ENCODE data around the gene KIAA1328. TPM values are rescaled to one million over a fixed set of nuclear protein-coding genes. Genes with fewer than 3 reads are reported as not detected.

The KIAA1328 gene
- total and polyA plus RNA-seq, 11 donors, result 1.4 to 6.4 (median 4.0) TPM

DNA sequence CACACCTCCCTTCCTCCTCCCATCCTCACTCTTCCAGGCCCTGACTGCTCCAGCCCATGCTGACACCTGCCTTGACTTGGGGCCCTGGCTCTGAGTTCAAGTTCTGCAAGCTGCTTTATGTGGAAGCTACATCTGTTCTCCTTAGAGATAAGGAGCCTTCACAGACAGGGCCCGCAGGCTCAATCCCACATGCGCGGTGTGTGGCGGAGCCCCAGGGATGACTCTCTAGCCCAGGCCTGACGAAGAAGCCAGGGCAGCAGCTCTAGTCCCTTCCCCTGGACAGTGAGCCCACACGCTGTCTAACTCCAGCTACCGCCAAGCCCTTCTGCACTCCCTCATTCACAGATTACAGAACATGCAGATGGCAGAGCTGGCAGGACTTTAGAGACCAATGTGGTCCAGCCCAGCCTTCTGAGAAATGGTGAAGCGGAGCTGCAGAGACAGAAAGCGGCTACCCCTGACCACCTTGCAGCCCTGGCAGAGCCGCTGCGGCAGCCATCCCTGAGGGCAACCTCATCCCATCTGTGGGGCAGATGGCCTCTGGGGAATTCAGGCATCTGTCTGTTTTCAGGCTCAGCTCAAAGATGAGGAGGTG is 432.4 kb downstream of the KIAA1328 start:
- intact Hi-C loops (cut with DNase I), result no loop called here
- no peaks in the 10 kb centered on the region for H3K36me3 ChIP-seq
- 82 to 87% (median 85%) methylated on average over 9 to 11 of the region's 11 CpGs for WGBS, 4 donors

GRCh38 chr18:37261988-37262387 is 433.1 kb downstream of the KIAA1328 start:
- TF ChIP-seq CTCF (IDR thresholded peaks at IDR 0.05) (no peak), POLR2A (IDR thresholded peaks at IDR 0.05) (no peak)
- peaks cover 0 to 48% (median 0%) of the 10 kb centered on the region in 9 donors for H3K27me3 ChIP-seq
- WGBS, 4 donors, result 84 to 94% (median 88%) methylated on average over 8 of the region's 8 CpGs

More for the DNA sequence above, 432.4 kb downstream of the KIAA1328 start:
- Histone ChIP-seq H3K4me3 (no peak overlapping the region), H3K9me3 (no peaks in the 10 kb centered on the region), H3K27me3 (peaks cover 0 to 50% (median under 1%) of the 10 kb centered on the region in 9 donors), H3K4me1 (no peaks in the 10 kb centered on the region), H3K27ac (no peak overlapping the region)
- DNase-seq (peak in 1 of 5 donors; percentile 49), ATAC-seq (no peak)
- TF ChIP-seq CTCF (IDR thresholded peaks at IDR 0.05), result no peak
- TF ChIP-seq POLR2A (IDR thresholded peaks at IDR 0.05), result no peak

DNA sequence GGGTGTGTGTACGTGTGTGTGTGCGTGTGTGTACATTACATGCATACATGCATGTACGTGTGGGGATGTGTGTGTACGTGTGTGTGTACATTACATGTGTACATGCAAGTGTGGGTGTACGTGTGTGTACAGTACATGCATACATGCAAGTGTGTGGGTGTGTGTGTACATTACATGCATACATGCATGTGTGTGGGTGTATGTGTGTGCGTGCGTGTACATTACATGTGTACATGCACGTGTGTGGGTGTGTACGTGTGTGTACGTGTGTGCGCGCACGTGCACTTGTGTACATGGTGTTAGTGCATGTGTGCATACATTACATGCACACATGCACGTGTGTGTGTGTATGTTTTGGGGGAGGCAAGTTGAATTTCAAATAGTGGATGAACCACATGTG is 436.0 kb downstream of the KIAA1328 start:
- peaks cover 0 to 41% (median 0%) of the 10 kb centered on the region in 9 donors for H3K27me3 ChIP-seq
- H3K9me3 ChIP-seq, result no peaks in the 10 kb centered on the region
- no peak overlapping the region for H3K27ac ChIP-seq
- no peak for ATAC-seq
- 77 to 93% (median 90%) methylated on average over 14 of the region's 14 CpGs for WGBS, 4 donors
- no peak overlapping the region for H3K4me3 ChIP-seq
- no peaks in the 10 kb centered on the region for H3K4me1 ChIP-seq
- H3K36me3 ChIP-seq, result no peaks in the 10 kb centered on the region
- intact Hi-C loops (cut with DNase I), result no loop called here
- no peak for TF ChIP-seq POLR2A (IDR thresholded peaks at IDR 0.05)
- TF ChIP-seq CTCF (IDR thresholded peaks at IDR 0.05), result no peak
- DNase-seq, result peak in 1 of 5 donors; percentile 18

More at GRCh38 chr18:37261988-37262387, 433.1 kb downstream of the KIAA1328 start:
- Histone ChIP-seq H3K4me1 (no peaks in the 10 kb centered on the region), H3K4me3 (no peak overlapping the region), H3K27ac (no peak overlapping the region), H3K9me3 (no peaks in the 10 kb centered on the region), H3K36me3 (no peaks in the 10 kb centered on the region)
- ATAC-seq, result no peak
- DNase-seq, result peak in 1 of 5 donors; percentile 20
- intact Hi-C loops (cut with DNase I), result no loop called here

DNA sequence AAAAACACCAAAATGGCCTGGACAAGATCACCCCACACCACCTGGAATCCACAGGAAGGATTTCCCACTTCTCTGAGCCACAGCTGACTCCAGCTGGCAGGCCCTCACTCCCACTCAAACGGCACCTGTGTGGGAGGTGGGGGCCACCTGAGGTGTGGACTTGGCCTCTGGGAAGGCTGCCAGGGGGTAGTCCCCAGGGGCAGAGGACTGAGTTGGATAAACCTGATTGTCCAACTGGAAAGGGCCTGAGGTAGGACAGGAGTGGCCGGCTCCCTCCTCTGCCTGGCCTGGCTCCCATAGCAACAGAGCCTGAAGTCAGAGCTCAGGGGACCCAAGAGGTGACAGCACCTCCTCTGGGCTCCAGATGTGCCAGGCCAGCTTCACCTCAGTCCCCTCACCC is 436.5 kb downstream of the KIAA1328 start:
- peaks cover 0 to 38% (median 0%) of the 10 kb centered on the region in 9 donors for H3K27me3 ChIP-seq
- ATAC-seq, result no peak
- WGBS, 4 donors, result 17 to 63% (median 52%) methylated on average over 1 to 2 of the region's 2 CpGs

More for the DNA sequence above, 436.5 kb downstream of the KIAA1328 start:
- peak in 2 of 5 donors; percentile 4 to 14 for DNase-seq
- H3K27ac ChIP-seq, result no peak overlapping the region
- no peak overlapping the region for H3K4me3 ChIP-seq
- no peaks in the 10 kb centered on the region for H3K4me1 ChIP-seq
- H3K36me3 ChIP-seq, result no peaks in the 10 kb centered on the region
- intact Hi-C loops (cut with DNase I), result no loop called here
- TF ChIP-seq CTCF (IDR thresholded peaks at IDR 0.05) (no peak), POLR2A (IDR thresholded peaks at IDR 0.05) (no peak)
- H3K9me3 ChIP-seq, result no peaks in the 10 kb centered on the region

All from heart left ventricle (tissue), 16 donors.